Vagina (tissue), 2 donors: ENCODE measurements around the gene TOR3A. TPM values are rescaled to one million over a fixed set of nuclear protein-coding genes. Genes with fewer than 3 reads are reported as not detected.

Experiments used
- DNase-seq, 2 donors: peaks; one replicate each; pipeline ENCODE4 v3.0.0-alpha.2; 2017; ENCODE audit errors: extremely low spot score in 2 of 2
- H3K27ac ChIP-seq: fragments of 200-600 bp; sonication (generic); one replicate; pipeline ENCODE4 v1.5.1; 2019
- H3K27me3 ChIP-seq: fragments of 200-600 bp; sonication (generic); one replicate; pipeline ENCODE4 v1.5.1; 2019
- H3K36me3 ChIP-seq, 2 donors: fragments of 200-600 bp; sonication (generic); one replicate each; pipeline ENCODE4 v1.5.1; 2017 to 2019
- H3K4me1 ChIP-seq: fragments of 200-600 bp; sonication (generic); one replicate; pipeline ENCODE4 v1.5.1; 2019
- H3K4me3 ChIP-seq, 2 donors: fragments of 200-600 bp; sonication (generic); 1 replicate in 1 of 2; 2 replicates in 1 of 2; pipeline ENCODE4 v1.5.1; 2016 to 2019
- H3K9me3 ChIP-seq: fragments of 200-600 bp; sonication (generic); one replicate; pipeline ENCODE4 v1.5.1; 2019
- POLR2A ChIP-seq, 2 donors: fragments of 450-650 bp; IDR thresholded peaks; one replicate each; pipeline ENCODE4 v1.6.1; 2017; ENCODE audit warnings: antibody characterized with exemption in 2 of 2, mild to moderate bottlenecking in 2 of 2, moderate library complexity in 2 of 2
- POLR2AphosphoS5 ChIP-seq, 2 donors: sonication (generic); formaldehyde crosslinking; IDR thresholded peaks; one replicate each; pipeline ENCODE4 v1.9.0; 2017; ENCODE audit warnings: antibody characterized with exemption in 2 of 2, mild to moderate bottlenecking in 2 of 2, low read depth in 1 of 2; ENCODE audit not compliant: insufficient read depth in 1 of 2
- intact Hi-C: fragments of 100-400 bp; cut with DNase I; formaldehyde crosslinking; loops from one replicate; pipeline ENCODE4 v1.15.1; 2023
- total RNA-seq: library from RNA; depleted of rRNA; stranded (reverse); fragments of >200 nt; gene quantifications from one replicate; pipeline ENCODE4 v1.2.3, GENCODE V29; 2016
- TF ChIP-seq, protein P1 (sequence below), 3 experiments: fragments of 450-650 bp in 2 of 3; fragments of 200-600 bp in 1 of 3; sonication (generic) in 1 of 3; IDR thresholded peaks; one replicate each; pipeline ENCODE4 v1.5.1; 2017 to 2019; ENCODE audit warnings: antibody characterized with exemption in 3 of 3, mild to moderate bottlenecking in 2 of 3, moderate library complexity in 2 of 3

Gene TOR3A
- total RNA-seq, 1 donor from 2014 or later: 20.4 TPM

DNA sequence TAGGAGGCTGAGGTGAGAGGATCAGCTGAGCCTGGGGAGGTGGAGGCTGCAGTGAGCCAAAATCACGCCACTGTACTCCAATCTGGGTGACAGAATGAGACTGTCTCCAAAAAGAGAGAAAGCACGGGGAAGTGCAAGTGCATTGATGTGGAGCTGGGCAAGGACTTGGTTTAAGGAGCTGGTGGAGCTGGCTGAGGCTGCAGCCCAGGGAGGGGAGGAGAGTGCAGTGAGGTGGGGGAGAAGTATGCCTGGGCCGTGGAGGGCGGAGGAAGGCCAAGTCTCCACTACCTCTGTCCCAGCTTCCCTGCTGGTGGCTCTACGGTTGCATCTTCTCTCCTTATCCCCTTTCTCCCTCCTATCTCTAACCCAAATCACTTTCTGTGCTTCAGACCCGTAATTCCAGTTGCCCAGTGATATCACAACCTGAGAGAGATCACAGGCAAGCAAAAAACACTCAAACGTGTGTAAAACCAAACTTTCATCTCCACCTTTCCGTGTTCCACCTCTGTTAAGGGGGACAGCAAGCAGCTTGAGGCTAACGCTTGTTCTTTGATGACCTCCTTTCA is 11.1 kb downstream of the TOR3A start:
- intact Hi-C loops: no loop called here
- H3K36me3 ChIP-seq: peaks cover 0 to 24% of the 10 kb centered on the region in 2 donors
- peaks cover 14% of the 10 kb centered on the region for H3K4me1 ChIP-seq
- no peak overlapping the region for H3K4me3 ChIP-seq
- H3K9me3 ChIP-seq: no peaks in the 10 kb centered on the region
- H3K27me3 ChIP-seq: no peaks in the 10 kb centered on the region
- TF ChIP-seq, protein P1, sequence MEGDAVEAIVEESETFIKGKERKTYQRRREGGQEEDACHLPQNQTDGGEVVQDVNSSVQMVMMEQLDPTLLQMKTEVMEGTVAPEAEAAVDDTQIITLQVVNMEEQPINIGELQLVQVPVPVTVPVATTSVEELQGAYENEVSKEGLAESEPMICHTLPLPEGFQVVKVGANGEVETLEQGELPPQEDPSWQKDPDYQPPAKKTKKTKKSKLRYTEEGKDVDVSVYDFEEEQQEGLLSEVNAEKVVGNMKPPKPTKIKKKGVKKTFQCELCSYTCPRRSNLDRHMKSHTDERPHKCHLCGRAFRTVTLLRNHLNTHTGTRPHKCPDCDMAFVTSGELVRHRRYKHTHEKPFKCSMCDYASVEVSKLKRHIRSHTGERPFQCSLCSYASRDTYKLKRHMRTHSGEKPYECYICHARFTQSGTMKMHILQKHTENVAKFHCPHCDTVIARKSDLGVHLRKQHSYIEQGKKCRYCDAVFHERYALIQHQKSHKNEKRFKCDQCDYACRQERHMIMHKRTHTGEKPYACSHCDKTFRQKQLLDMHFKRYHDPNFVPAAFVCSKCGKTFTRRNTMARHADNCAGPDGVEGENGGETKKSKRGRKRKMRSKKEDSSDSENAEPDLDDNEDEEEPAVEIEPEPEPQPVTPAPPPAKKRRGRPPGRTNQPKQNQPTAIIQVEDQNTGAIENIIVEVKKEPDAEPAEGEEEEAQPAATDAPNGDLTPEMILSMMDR (IDR thresholded peaks at IDR 0.05): no peak
- no peak for TF ChIP-seq POLR2A (IDR thresholded peaks at IDR 0.05)
- TF ChIP-seq POLR2AphosphoS5 (IDR thresholded peaks at IDR 0.05; ENCODE audit: insufficient read depth in 1 of 2, low read depth in 1 of 2): no peak
- DNase-seq: no peak
- no peak overlapping the region for H3K27ac ChIP-seq

- Histone ChIP-seq H3K27ac (no peak overlapping the region), H3K36me3 (peaks cover 0 to 24% of the 10 kb centered on the region in 2 donors), H3K9me3 (no peaks in the 10 kb centered on the region), H3K4me3 (no peak overlapping the region), H3K4me1 (peaks cover 10% of the 10 kb centered on the region), H3K27me3 (no peaks in the 10 kb centered on the region)
- intact Hi-C loops: no loop called here
- no peak for DNase-seq
- TF ChIP-seq POLR2AphosphoS5 (IDR thresholded peaks at IDR 0.05; ENCODE audit: insufficient read depth in 1 of 2, low read depth in 1 of 2) (no peak), POLR2A (IDR thresholded peaks at IDR 0.05) (no peak)
- TF ChIP-seq, protein P1 (IDR thresholded peaks at IDR 0.05): no peak
Observed at GRCh38 chr1:179094818-179095217, 12.9 kb downstream of the TOR3A start.

- intact Hi-C loops: no loop called here
- H3K27ac ChIP-seq: no peak overlapping the region
- H3K36me3 ChIP-seq: peaks cover 0 to 24% of the 10 kb centered on the region in 2 donors
- H3K9me3 ChIP-seq: no peaks in the 10 kb centered on the region
- no peak for TF ChIP-seq POLR2AphosphoS5 (IDR thresholded peaks at IDR 0.05; ENCODE audit: insufficient read depth in 1 of 2, low read depth in 1 of 2)
- TF ChIP-seq, protein P1 (IDR thresholded peaks at IDR 0.05): no peak
- TF ChIP-seq POLR2A (IDR thresholded peaks at IDR 0.05): no peak
- peaks cover 5% of the 10 kb centered on the region for H3K4me1 ChIP-seq
- H3K27me3 ChIP-seq: no peaks in the 10 kb centered on the region
- no peak for DNase-seq
- no peak overlapping the region for H3K4me3 ChIP-seq
Observed at GRCh38 chr1:179095377-179095776, 13.5 kb downstream of the TOR3A start.

DNA sequence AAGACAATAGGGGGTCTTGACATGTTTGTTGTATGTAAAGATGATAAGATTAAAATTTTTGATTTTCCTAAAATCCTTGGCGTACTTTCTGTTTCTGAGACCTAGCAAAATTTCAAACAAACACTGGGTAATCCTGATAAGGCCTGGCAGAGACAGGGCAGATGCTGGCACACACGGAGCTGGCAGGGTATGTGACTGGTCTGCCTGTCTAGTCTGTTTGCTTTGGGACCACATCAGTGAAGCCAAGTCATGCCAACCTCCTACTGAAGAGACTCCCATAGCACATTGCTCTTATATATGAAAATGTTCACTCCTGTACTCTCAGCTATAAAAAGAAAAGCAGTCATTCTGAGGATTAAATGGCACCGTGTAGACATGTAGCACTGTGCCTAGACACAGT is 14.1 kb downstream of the TOR3A start:
- DNase-seq: no peak
- intact Hi-C loops: no loop called here
- no peaks in the 10 kb centered on the region for H3K27me3 ChIP-seq
- no peak overlapping the region for H3K27ac ChIP-seq
- H3K36me3 ChIP-seq: peaks cover 0 to 24% of the 10 kb centered on the region in 2 donors
- TF ChIP-seq POLR2AphosphoS5 (IDR thresholded peaks at IDR 0.05; ENCODE audit: insufficient read depth in 1 of 2, low read depth in 1 of 2) (no peak), POLR2A (IDR thresholded peaks at IDR 0.05) (no peak)
- TF ChIP-seq, protein P1 (IDR thresholded peaks at IDR 0.05): no peak
- H3K4me1 ChIP-seq: peaks cover 5% of the 10 kb centered on the region
- H3K9me3 ChIP-seq: no peaks in the 10 kb centered on the region
- H3K4me3 ChIP-seq: no peak overlapping the region

GRCh38 chr1:179099891-179100290 is 18.0 kb downstream of the TOR3A start:
- H3K4me1 ChIP-seq: no peaks in the 10 kb centered on the region
- intact Hi-C loops: no loop called here
- no peaks in the 10 kb centered on the region for H3K27me3 ChIP-seq
- H3K27ac ChIP-seq: no peak overlapping the region
- no peak for DNase-seq
- peaks cover 0 to 4% of the 10 kb centered on the region in 2 donors for H3K36me3 ChIP-seq
- no peak overlapping the region for H3K4me3 ChIP-seq
- TF ChIP-seq POLR2AphosphoS5 (IDR thresholded peaks at IDR 0.05; ENCODE audit: insufficient read depth in 1 of 2, low read depth in 1 of 2): no peak
- no peak for TF ChIP-seq POLR2A (IDR thresholded peaks at IDR 0.05)
- TF ChIP-seq, protein P1 (IDR thresholded peaks at IDR 0.05): no peak
- no peaks in the 10 kb centered on the region for H3K9me3 ChIP-seq
